Breast epithelium (tissue), 4 donors: Measurements from ENCODE around the gene CSF2. TPM values are rescaled to one million over a fixed set of nuclear protein-coding genes. Genes with fewer than 3 reads are reported as not detected.
A peak's percentile ranks its signal among the peaks of the same experiment; 100 is the strongest.

Source experiments
- DNase-seq, 2 donors: peaks; one replicate each; pipeline ENCODE4 v3.0.0-alpha.2; 2019; ENCODE audit warnings: low spot score in 2 of 2
- H3K27ac ChIP-seq, 2 donors: fragments of 200-600 bp; sonication (generic) in 1 of 2; one replicate each; pipeline ENCODE4 v1.5.1; 2016 to 2019; ENCODE audit warnings: mild to moderate bottlenecking in 1 of 2
- H3K27me3 ChIP-seq, 2 donors: fragments of 200-600 bp; sonication (generic) in 1 of 2; one replicate each; pipeline versions ENCODE4 v1.5.1 to v1.6.0; 2017 to 2019; ENCODE audit warnings: control low read depth in 1 of 2, mild to moderate bottlenecking in 1 of 2
- H3K36me3 ChIP-seq: fragments of 200-600 bp; one replicate; pipeline ENCODE4 v1.5.1; 2019
- H3K4me1 ChIP-seq, 2 donors: fragments of 200-600 bp; sonication (generic); one replicate each; pipeline ENCODE4 v1.5.1; 2016 to 2019; ENCODE audit warnings: control low read depth in 1 of 2
- H3K4me3 ChIP-seq, 3 donors: fragments of 200-600 bp; sonication (generic); 1 replicate in 2 of 3; 2 replicates in 1 of 3; pipeline ENCODE4 v1.5.1; 2016 to 2019; ENCODE audit warnings: mild to moderate bottlenecking in 3 of 3, moderate library complexity in 2 of 3
- H3K9me3 ChIP-seq, 2 donors: fragments of 200-600 bp; sonication (generic) in 1 of 2; one replicate each; pipeline ENCODE4 v1.5.1; 2016 to 2019; ENCODE audit warnings: control low read depth in 1 of 2
- POLR2A ChIP-seq: fragments of 450-650 bp; IDR thresholded peaks from one replicate; pipeline ENCODE4 v1.6.1; 2016; ENCODE audit warnings: antibody characterized with exemption, mild to moderate bottlenecking, moderate library complexity
- POLR2AphosphoS5 ChIP-seq, 3 donors: sonication (generic); formaldehyde crosslinking; IDR thresholded peaks; one replicate each; pipeline ENCODE4 v1.6.1; 2017; ENCODE audit warnings: antibody characterized with exemption in 3 of 3
- intact Hi-C: fragments of 100-400 bp; cut with DNase I; formaldehyde crosslinking; loops from one replicate; pipeline ENCODE4 v1.15.1; 2023; ENCODE audit warnings: low total_unique reads
- total RNA-seq, 3 donors: library from RNA; depleted of rRNA; stranded (reverse); fragments of >200 nt; gene quantifications; one replicate each; pipeline ENCODE4 v1.1.0, GENCODE V29; 2016
- TF ChIP-seq, protein P1 (sequence below), 3 donors: fragments of 450-650 bp; IDR thresholded peaks; one replicate each; pipeline ENCODE4 v1.5.1; 2016 to 2017; ENCODE audit warnings: antibody characterized with exemption in 3 of 3, mild to moderate bottlenecking in 3 of 3, moderate library complexity in 3 of 3

Gene CSF2
- total RNA-seq, 3 donors from 2014 or later = not detected

DNA sequence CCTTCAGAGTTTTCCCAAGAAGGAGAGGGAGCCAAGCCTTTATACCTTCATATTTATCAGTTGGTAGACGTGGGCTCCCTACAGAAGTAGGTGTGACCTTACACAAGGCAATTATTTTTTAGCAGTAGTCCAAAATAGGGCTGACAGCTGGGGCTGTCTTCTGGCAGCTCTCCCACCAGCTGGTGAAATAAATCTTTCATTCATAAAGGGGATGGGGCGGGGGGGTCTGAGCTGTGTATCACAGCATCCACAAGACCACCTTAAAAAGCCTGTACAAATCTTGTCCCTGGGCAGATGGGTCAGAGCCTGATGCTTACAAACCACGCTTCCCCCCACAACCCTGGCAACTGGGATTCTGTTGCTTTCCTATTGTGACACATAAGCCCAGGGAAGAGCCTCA, 19.7 kb downstream of the CSF2 start:
- Histone ChIP-seq H3K4me3 (no peak overlapping the region), H3K9me3 (no peaks in the 10 kb centered on the region), H3K4me1 (no peaks in the 10 kb centered on the region), H3K27ac (no peak overlapping the region), H3K27me3 (no peaks in the 10 kb centered on the region), H3K36me3 (no peaks in the 10 kb centered on the region)
- TF ChIP-seq POLR2A = no peak
- TF ChIP-seq POLR2AphosphoS5 (IDR thresholded peaks at IDR 0.05) = no peak
- TF ChIP-seq, protein P1, sequence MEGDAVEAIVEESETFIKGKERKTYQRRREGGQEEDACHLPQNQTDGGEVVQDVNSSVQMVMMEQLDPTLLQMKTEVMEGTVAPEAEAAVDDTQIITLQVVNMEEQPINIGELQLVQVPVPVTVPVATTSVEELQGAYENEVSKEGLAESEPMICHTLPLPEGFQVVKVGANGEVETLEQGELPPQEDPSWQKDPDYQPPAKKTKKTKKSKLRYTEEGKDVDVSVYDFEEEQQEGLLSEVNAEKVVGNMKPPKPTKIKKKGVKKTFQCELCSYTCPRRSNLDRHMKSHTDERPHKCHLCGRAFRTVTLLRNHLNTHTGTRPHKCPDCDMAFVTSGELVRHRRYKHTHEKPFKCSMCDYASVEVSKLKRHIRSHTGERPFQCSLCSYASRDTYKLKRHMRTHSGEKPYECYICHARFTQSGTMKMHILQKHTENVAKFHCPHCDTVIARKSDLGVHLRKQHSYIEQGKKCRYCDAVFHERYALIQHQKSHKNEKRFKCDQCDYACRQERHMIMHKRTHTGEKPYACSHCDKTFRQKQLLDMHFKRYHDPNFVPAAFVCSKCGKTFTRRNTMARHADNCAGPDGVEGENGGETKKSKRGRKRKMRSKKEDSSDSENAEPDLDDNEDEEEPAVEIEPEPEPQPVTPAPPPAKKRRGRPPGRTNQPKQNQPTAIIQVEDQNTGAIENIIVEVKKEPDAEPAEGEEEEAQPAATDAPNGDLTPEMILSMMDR (IDR thresholded peaks at IDR 0.05) = no peak
- no peak for DNase-seq
- intact Hi-C loops = no loop called here

DNA sequence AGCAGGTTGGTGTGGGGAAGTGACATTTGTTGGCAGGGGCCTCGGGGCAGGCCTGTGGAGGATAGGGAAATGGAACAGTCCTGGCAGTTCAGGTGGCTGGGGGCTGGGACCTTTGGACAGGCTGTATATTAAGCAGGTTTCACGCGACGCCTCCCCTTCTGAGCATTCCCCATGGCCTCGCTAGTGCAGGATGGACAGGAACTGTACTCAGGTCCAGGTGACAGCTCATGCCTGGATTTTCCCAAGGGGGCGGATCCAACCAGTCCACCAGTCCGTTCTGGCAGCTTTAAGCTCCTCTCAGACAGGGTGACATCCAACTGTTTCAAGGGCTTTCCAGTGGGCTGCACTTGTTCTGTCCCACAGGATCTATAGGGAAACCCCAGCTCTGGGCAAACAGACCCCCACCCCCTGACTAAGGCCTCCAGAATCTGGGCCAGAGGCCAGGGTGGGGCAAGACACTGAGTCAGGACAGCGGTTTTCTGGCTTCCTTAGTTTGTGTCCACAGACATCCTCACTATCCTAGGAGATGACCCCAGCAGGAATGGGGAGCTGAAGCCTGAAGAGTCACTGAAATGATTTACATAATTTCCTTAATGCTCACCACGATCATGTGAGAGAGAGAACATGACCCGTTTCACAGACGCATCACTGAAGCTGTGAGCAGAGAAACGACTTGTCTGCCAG, 20.9 kb downstream of the CSF2 start:
- H3K27me3 ChIP-seq = no peaks in the 10 kb centered on the region
- H3K9me3 ChIP-seq = no peaks in the 10 kb centered on the region
- H3K4me1 ChIP-seq = no peaks in the 10 kb centered on the region
- DNase-seq = peak in 1 of 2 donors; percentile 44
- H3K36me3 ChIP-seq = no peaks in the 10 kb centered on the region
- intact Hi-C loops = no loop called here
- H3K27ac ChIP-seq = no peak overlapping the region
- TF ChIP-seq POLR2A = no peak
- TF ChIP-seq, protein P1 (IDR thresholded peaks at IDR 0.05) = no peak
- TF ChIP-seq POLR2AphosphoS5 (IDR thresholded peaks at IDR 0.05) = no peak
- no peak overlapping the region for H3K4me3 ChIP-seq

- H3K27me3 ChIP-seq = no peaks in the 10 kb centered on the region
- no peaks in the 10 kb centered on the region for H3K4me1 ChIP-seq
- H3K36me3 ChIP-seq = no peaks in the 10 kb centered on the region
- H3K27ac ChIP-seq = no peak overlapping the region
- H3K4me3 ChIP-seq = no peak overlapping the region
- no peaks in the 10 kb centered on the region for H3K9me3 ChIP-seq
- TF ChIP-seq POLR2AphosphoS5 (IDR thresholded peaks at IDR 0.05) = no peak
- TF ChIP-seq, protein P1 (IDR thresholded peaks at IDR 0.05) = no peak
- TF ChIP-seq POLR2A = no peak
- no peak for DNase-seq
- intact Hi-C loops = no loop called here
Observed at GRCh38 chr5:132095077-132095410, 21.5 kb downstream of the CSF2 start.

GRCh38 chr5:132095424-132095972, 21.9 kb downstream of the CSF2 start:
- Histone ChIP-seq H3K4me3 (no peak overlapping the region), H3K27ac (no peak overlapping the region), H3K9me3 (no peaks in the 10 kb centered on the region), H3K36me3 (no peaks in the 10 kb centered on the region), H3K27me3 (no peaks in the 10 kb centered on the region), H3K4me1 (no peaks in the 10 kb centered on the region)
- no peak for TF ChIP-seq POLR2A
- TF ChIP-seq, protein P1 (IDR thresholded peaks at IDR 0.05) = no peak
- no peak for TF ChIP-seq POLR2AphosphoS5 (IDR thresholded peaks at IDR 0.05)
- intact Hi-C loops = no loop called here
- no peak for DNase-seq

DNA sequence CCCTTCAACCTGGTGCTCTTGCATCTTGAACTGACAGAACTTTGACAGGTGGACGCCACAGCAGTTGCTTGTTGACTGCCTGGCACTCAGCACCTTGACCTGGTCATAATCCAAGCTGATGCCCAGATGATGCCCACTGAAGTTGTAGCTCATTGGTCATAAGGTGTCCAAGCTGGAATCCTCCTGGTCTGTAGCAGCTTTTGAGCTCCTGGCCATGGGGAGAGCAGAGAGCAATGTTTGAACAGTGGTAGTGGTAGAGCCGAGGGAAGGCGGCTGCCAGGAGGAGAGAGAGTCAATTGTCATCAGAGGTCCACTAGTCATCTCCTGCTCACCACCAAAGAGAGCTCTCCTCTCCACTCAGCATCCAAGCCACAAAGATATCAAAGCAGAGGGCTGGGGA, 23.3 kb downstream of the CSF2 start:
- Histone ChIP-seq H3K4me3 (no peak overlapping the region), H3K9me3 (no peaks in the 10 kb centered on the region), H3K27me3 (no peaks in the 10 kb centered on the region), H3K36me3 (no peaks in the 10 kb centered on the region), H3K27ac (no peak overlapping the region), H3K4me1 (no peaks in the 10 kb centered on the region)
- no peak for DNase-seq
- TF ChIP-seq, protein P1 (IDR thresholded peaks at IDR 0.05) = no peak
- TF ChIP-seq POLR2AphosphoS5 (IDR thresholded peaks at IDR 0.05) = no peak
- intact Hi-C loops = no loop called here
